SU-DHL-6 (cell line): ENCODE measurements around the gene PTPRE.

ENCODE experiments used
- EZH2phosphoT487 ChIP-seq: fragments of 200-600 bp; sonication (generic), shearing (Covaris generic); conservative IDR thresholded peaks from 2 replicates; pipeline ENCODE4 v1.6.1; 2018; ENCODE audit warnings: mild to moderate bottlenecking, antibody characterized with exemption, low read length, moderate library complexity, mixed read lengths
- TF ChIP-seq, protein P1 (sequence below): fragments of 200-600 bp; sonication (generic); IDR thresholded peaks from one replicate; pipeline ENCODE4 v1.5.1; 2017; ENCODE audit warnings: antibody characterized with exemption, mild to moderate bottlenecking, low read length, moderate library complexity; ENCODE audit not compliant: insufficient read depth, poor library complexity, severe bottlenecking

DNA sequence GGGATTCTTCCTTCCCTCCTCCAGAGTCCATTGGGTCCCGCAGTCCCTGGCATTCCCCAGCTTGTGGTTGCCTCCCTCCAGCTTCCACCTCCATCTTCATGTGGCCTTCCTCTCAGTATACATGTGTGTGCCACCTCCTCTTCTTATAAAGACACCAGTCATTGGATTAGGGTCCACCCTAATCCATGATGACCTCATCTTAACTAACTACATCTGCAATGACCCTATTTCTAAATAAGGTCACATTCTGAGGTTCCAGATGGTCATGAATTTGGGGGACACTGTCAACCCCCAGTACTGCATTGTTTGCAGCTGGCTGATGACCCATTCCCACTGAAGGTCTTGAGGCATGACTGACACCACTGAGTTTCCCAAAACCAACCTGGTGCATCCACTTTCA lies 99.0 kb downstream of the PTPRE start:
- TF ChIP-seq, protein P1, sequence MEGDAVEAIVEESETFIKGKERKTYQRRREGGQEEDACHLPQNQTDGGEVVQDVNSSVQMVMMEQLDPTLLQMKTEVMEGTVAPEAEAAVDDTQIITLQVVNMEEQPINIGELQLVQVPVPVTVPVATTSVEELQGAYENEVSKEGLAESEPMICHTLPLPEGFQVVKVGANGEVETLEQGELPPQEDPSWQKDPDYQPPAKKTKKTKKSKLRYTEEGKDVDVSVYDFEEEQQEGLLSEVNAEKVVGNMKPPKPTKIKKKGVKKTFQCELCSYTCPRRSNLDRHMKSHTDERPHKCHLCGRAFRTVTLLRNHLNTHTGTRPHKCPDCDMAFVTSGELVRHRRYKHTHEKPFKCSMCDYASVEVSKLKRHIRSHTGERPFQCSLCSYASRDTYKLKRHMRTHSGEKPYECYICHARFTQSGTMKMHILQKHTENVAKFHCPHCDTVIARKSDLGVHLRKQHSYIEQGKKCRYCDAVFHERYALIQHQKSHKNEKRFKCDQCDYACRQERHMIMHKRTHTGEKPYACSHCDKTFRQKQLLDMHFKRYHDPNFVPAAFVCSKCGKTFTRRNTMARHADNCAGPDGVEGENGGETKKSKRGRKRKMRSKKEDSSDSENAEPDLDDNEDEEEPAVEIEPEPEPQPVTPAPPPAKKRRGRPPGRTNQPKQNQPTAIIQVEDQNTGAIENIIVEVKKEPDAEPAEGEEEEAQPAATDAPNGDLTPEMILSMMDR: no peak
- no peak for TF ChIP-seq EZH2phosphoT487
